ENCODE data around the gene ABCB9. TPM values are rescaled to one million over a fixed set of nuclear protein-coding genes. Genes with fewer than 3 reads are reported as not detected.

The ABCB9 gene
- total RNA-seq, 3 donors from 2014 or later, result 6.3 to 8.2 (median 6.4) TPM

GRCh38 chr12:122979001-122979907 is 13.0 kb upstream of the ABCB9 start:
- intact Hi-C loops (cut with DNase I, micrococcal nuclease), result no loop called here
- H3K9me3 ChIP-seq, result no peaks in the 10 kb centered on the region
- peaks cover 36% of the 10 kb centered on the region for H3K4me1 ChIP-seq (ENCODE audit: low read depth)
- DNase-seq, result peak in 2 of 3 donors; percentile 37 to 57
- no peak overlapping the region for H3K4me3 ChIP-seq
- TF ChIP-seq, protein P1, sequence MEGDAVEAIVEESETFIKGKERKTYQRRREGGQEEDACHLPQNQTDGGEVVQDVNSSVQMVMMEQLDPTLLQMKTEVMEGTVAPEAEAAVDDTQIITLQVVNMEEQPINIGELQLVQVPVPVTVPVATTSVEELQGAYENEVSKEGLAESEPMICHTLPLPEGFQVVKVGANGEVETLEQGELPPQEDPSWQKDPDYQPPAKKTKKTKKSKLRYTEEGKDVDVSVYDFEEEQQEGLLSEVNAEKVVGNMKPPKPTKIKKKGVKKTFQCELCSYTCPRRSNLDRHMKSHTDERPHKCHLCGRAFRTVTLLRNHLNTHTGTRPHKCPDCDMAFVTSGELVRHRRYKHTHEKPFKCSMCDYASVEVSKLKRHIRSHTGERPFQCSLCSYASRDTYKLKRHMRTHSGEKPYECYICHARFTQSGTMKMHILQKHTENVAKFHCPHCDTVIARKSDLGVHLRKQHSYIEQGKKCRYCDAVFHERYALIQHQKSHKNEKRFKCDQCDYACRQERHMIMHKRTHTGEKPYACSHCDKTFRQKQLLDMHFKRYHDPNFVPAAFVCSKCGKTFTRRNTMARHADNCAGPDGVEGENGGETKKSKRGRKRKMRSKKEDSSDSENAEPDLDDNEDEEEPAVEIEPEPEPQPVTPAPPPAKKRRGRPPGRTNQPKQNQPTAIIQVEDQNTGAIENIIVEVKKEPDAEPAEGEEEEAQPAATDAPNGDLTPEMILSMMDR (IDR thresholded peaks at IDR 0.05), result no peak
- ATAC-seq, result no peak
- H3K36me3 ChIP-seq (ENCODE audit: low read depth), result no peaks in the 10 kb centered on the region

GRCh38 chr12:122978507-122978955 is 12.3 kb upstream of the ABCB9 start:
- no peak for ATAC-seq
- Histone ChIP-seq H3K4me3 (no peak overlapping the region), H3K36me3 (ENCODE audit: low read depth) (no peaks in the 10 kb centered on the region), H3K9me3 (no peaks in the 10 kb centered on the region), H3K4me1 (ENCODE audit: low read depth) (peaks cover 39% of the 10 kb centered on the region)
- TF ChIP-seq, protein P1 (IDR thresholded peaks at IDR 0.05), result no peak
- DNase-seq, result peak in 1 of 3 donors; percentile 53
- intact Hi-C loops (cut with DNase I, micrococcal nuclease), result no loop called here

- Histone ChIP-seq H3K4me1 (ENCODE audit: low read depth) (peaks cover 40% of the 10 kb centered on the region), H3K36me3 (ENCODE audit: low read depth) (no peaks in the 10 kb centered on the region), H3K9me3 (no peaks in the 10 kb centered on the region), H3K4me3 (no peak overlapping the region)
- intact Hi-C loops (cut with DNase I, micrococcal nuclease), result no loop called here
- ATAC-seq, result no peak
- DNase-seq, result peak in 1 of 3 donors; percentile 38
- TF ChIP-seq, protein P1 (IDR thresholded peaks at IDR 0.05), result no peak
Measured at GRCh38 chr12:122977655-122978392, 11.6 kb upstream of the ABCB9 start.

GRCh38 chr12:122977153-122977552 is 10.9 kb upstream of the ABCB9 start:
- TF ChIP-seq, protein P1 (IDR thresholded peaks at IDR 0.05), result no peak
- no peak overlapping the region for H3K4me3 ChIP-seq
- H3K36me3 ChIP-seq (ENCODE audit: low read depth), result no peaks in the 10 kb centered on the region
- DNase-seq (peak in 1 of 3 donors; percentile 30), ATAC-seq (no peak)
- intact Hi-C loops (cut with DNase I, micrococcal nuclease), result no loop called here
- H3K4me1 ChIP-seq (ENCODE audit: low read depth), result peaks cover 39% of the 10 kb centered on the region
- no peaks in the 10 kb centered on the region for H3K9me3 ChIP-seq

- DNase-seq, result peak in 1 of 3 donors; percentile 52
- no peak overlapping the region for H3K4me3 ChIP-seq
- intact Hi-C loops (cut with DNase I, micrococcal nuclease), result no loop called here
Measured at GRCh38 chr12:122976648-122976975, 10.3 kb upstream of the ABCB9 start.

More at GRCh38 chr12:122976648-122976975, 10.3 kb upstream of the ABCB9 start:
- H3K4me1 ChIP-seq (ENCODE audit: low read depth), result peaks cover 33% of the 10 kb centered on the region
- TF ChIP-seq, protein P1 (IDR thresholded peaks at IDR 0.05), result no peak
- H3K36me3 ChIP-seq (ENCODE audit: low read depth), result no peaks in the 10 kb centered on the region
- H3K9me3 ChIP-seq, result no peaks in the 10 kb centered on the region
- ATAC-seq, result no peak
